DOHH2 (cell line): ENCODE data around the gene PIWIL1.

ENCODE experiments used
- H3F3A ChIP-seq: fragments of 200-600 bp; sonication (generic), shearing (Covaris generic); 2 replicates; pipeline ENCODE4 v1.6.0; 2016; ENCODE audit warnings: antibody characterized with exemption, mild to moderate bottlenecking; ENCODE audit not compliant: control insufficient read depth, insufficient read depth
- H3K27ac ChIP-seq: fragments of 200-600 bp; sonication (generic); 2 replicates; pipeline ENCODE4 v1.5.1; 2014; ENCODE audit warnings: low read depth, mild to moderate bottlenecking, low read length, moderate library complexity
- H3K27me3 ChIP-seq: fragments of 200-600 bp; sonication (generic); 2 replicates; pipeline ENCODE4 v1.6.1; 2014; ENCODE audit warnings: mild to moderate bottlenecking, low read length, mixed read lengths; ENCODE audit not compliant: control insufficient read depth
- H3K36me3 ChIP-seq: fragments of 200-600 bp; sonication (generic); 2 replicates; pipeline ENCODE4 v1.6.1; 2014; ENCODE audit warnings: mild to moderate bottlenecking, low read length, moderate library complexity, mixed read lengths; ENCODE audit not compliant: control insufficient read depth
- H3K4me1 ChIP-seq: fragments of 200-600 bp; sonication (generic); 2 replicates; pipeline ENCODE4 v1.6.1; 2014; ENCODE audit warnings: mild to moderate bottlenecking, low read length, mixed read lengths; ENCODE audit not compliant: control insufficient read depth
- H3K4me2 ChIP-seq: fragments of 200-600 bp; sonication (generic); 2 replicates; pipeline ENCODE4 v1.6.0; 2014; ENCODE audit warnings: mild to moderate bottlenecking, low read length, moderate library complexity
- H3K4me3 ChIP-seq: fragments of 200-600 bp; sonication (generic); 2 replicates; pipeline ENCODE4 v1.5.1; 2014; ENCODE audit warnings: mild to moderate bottlenecking, low read length, mixed read lengths
- H3K79me2 ChIP-seq: fragments of 200-600 bp; sonication (generic); 2 replicates; pipeline ENCODE4 v1.6.1; 2014; ENCODE audit warnings: mild to moderate bottlenecking, low read length, mixed read lengths; ENCODE audit not compliant: control insufficient read depth
- H3K9me2 ChIP-seq: fragments of 200-600 bp; sonication (generic); replicated peaks from 2 replicates; pipeline ENCODE4 v1.6.1; 2014; ENCODE audit warnings: mild to moderate bottlenecking, low read length, mixed read lengths; ENCODE audit not compliant: control insufficient read depth
- H3K9me3 ChIP-seq: fragments of 200-600 bp; sonication (generic); 2 replicates; pipeline ENCODE4 v1.6.1; 2014; ENCODE audit warnings: antibody characterized with exemption, low read length, mixed read lengths; ENCODE audit not compliant: control insufficient read depth, insufficient read depth
- H4K20me1 ChIP-seq: fragments of 200-600 bp; sonication (generic); 2 replicates; pipeline ENCODE4 v1.6.0; 2014; ENCODE audit warnings: low read depth, mild to moderate bottlenecking, antibody characterized with exemption, low read length, moderate library complexity; ENCODE audit not compliant: control insufficient read depth, insufficient read depth
- CTCF ChIP-seq: fragments of 200-600 bp; sonication (generic); IDR thresholded peaks from one replicate; pipeline ENCODE4 v1.5.1; 2014; ENCODE audit warnings: antibody characterized with exemption, mild to moderate bottlenecking, low read depth, low read length; ENCODE audit not compliant: poor library complexity, severe bottlenecking
- EZH2phosphoT487 ChIP-seq: fragments of 200-600 bp; sonication (generic); IDR thresholded peaks from 2 replicates; pipeline ENCODE4 v1.6.1; 2017; ENCODE audit warnings: borderline replicate concordance, mild to moderate bottlenecking, antibody characterized with exemption, low read length, moderate library complexity, mixed read lengths

The PIWIL1 gene

GRCh38 chr12:130396667-130397066 lies 59.0 kb downstream of the PIWIL1 start:
- H3K27me3 ChIP-seq = no peaks in the 10 kb centered on the region
- no peak overlapping the region for H3K27ac ChIP-seq
- peaks cover 3% of the 10 kb centered on the region; the same call in 1 of the 2 replicates for H3K9me3 ChIP-seq
- H3K79me2 ChIP-seq = no peaks in the 10 kb centered on the region
- no peak overlapping the region for H3K4me3 ChIP-seq
- H4K20me1 ChIP-seq = no peaks in the 10 kb centered on the region
- H3K4me1 ChIP-seq = no peaks in the 10 kb centered on the region
- no peak overlapping the region for H3K4me2 ChIP-seq
- no peaks in the 10 kb centered on the region for H3F3A ChIP-seq
- TF ChIP-seq EZH2phosphoT487 (no peak), CTCF (no peak)
- H3K36me3 ChIP-seq = no peaks in the 10 kb centered on the region
- no peaks in the 10 kb centered on the region for H3K9me2 ChIP-seq

GRCh38 chr12:130398100-130398848 lies 60.6 kb downstream of the PIWIL1 start:
- H3K4me1 ChIP-seq = no peaks in the 10 kb centered on the region
- no peaks in the 10 kb centered on the region for H3F3A ChIP-seq
- no peaks in the 10 kb centered on the region for H3K79me2 ChIP-seq
- TF ChIP-seq CTCF = no peak
- TF ChIP-seq EZH2phosphoT487 = no peak
- no peaks in the 10 kb centered on the region for H4K20me1 ChIP-seq
- H3K4me3 ChIP-seq = no peak overlapping the region
- H3K9me2 ChIP-seq = no peaks in the 10 kb centered on the region
- peaks cover 2% of the 10 kb centered on the region; the same call in 1 of the 2 replicates for H3K9me3 ChIP-seq
- H3K4me2 ChIP-seq = no peak overlapping the region
- H3K27ac ChIP-seq = no peak overlapping the region
- no peaks in the 10 kb centered on the region for H3K36me3 ChIP-seq
- no peaks in the 10 kb centered on the region for H3K27me3 ChIP-seq

GRCh38 chr12:130401703-130402102 lies 64.0 kb downstream of the PIWIL1 start:
- Histone ChIP-seq H3F3A (no peaks in the 10 kb centered on the region), H3K9me2 (no peaks in the 10 kb centered on the region), H3K79me2 (no peaks in the 10 kb centered on the region), H3K27ac (no peak overlapping the region), H3K4me1 (no peaks in the 10 kb centered on the region), H3K9me3 (no peaks in the 10 kb centered on the region), H3K4me3 (no peak overlapping the region), H3K36me3 (no peaks in the 10 kb centered on the region), H3K4me2 (no peak overlapping the region), H3K27me3 (no peaks in the 10 kb centered on the region), H4K20me1 (no peaks in the 10 kb centered on the region)
- TF ChIP-seq CTCF (no peak), EZH2phosphoT487 (no peak)
